HepG2 (cell line): ENCODE measurements around the gene TOB2. TPM values are rescaled to one million over a fixed set of nuclear protein-coding genes. Genes with fewer than 3 reads are reported as not detected.

Source experiments
- BRD4 ChIP-seq: sonication (generic); formaldehyde crosslinking; IDR thresholded peaks from 2 replicates; pipeline ENCODE4 v1.4.0; 2020; ENCODE audit warnings: missing genetic modification reagents
- CREB1 ChIP-seq, 2 experiments: fragments of 450-650 bp in 1 of 2; IDR thresholded peaks; 2 replicates each; pipeline ENCODE4 v1.6.1; 2016 to 2017; ENCODE audit warnings: control low read depth in 1 of 2, mild to moderate bottlenecking in 1 of 2, missing compliant biosample characterization in 1 of 2, missing genetic modification characterization in 1 of 2
- DR1 ChIP-seq: sonication (generic); formaldehyde crosslinking; IDR thresholded peaks from 2 replicates; pipeline ENCODE4 v1.8.0; 2021; ENCODE audit warnings: mild to moderate bottlenecking, missing genetic modification reagents, inconsistent platforms
- FOSL2 ChIP-seq: sonication (generic); formaldehyde crosslinking; IDR thresholded peaks from 2 replicates; pipeline ENCODE4 v1.4.0; 2020; ENCODE audit warnings: missing genetic modification reagents
- GTF3A ChIP-seq: sonication (generic); formaldehyde crosslinking; conservative IDR thresholded peaks from 2 replicates; pipeline ENCODE4 v1.4.0; 2020; ENCODE audit warnings: mild to moderate bottlenecking, missing genetic modification reagents
- KDM5A ChIP-seq: fragments of 200-600 bp; sonication (generic); IDR thresholded peaks from 2 replicates; pipeline ENCODE4 v1.7.0; 2018; ENCODE audit warnings: antibody characterized with exemption, mild to moderate bottlenecking, low read length, borderline replicate concordance
- NR2F2 ChIP-seq: IDR thresholded peaks from 2 replicates; pipeline ENCODE4 v1.6.1; 2012; ENCODE audit warnings: low read depth, inconsistent platforms, borderline replicate concordance
- PHF21A ChIP-seq: sonication (generic); formaldehyde crosslinking; IDR thresholded peaks from 2 replicates; pipeline ENCODE4 v1.5.0; 2020; ENCODE audit warnings: mild to moderate bottlenecking, missing genetic modification reagents
- SATB2 ChIP-seq: sonication (generic); formaldehyde crosslinking; IDR thresholded peaks from 2 replicates; pipeline ENCODE4 v1.5.0; 2020; ENCODE audit warnings: missing genetic modification reagents
- THAP8 ChIP-seq: sonication (generic); formaldehyde crosslinking; IDR thresholded peaks from 2 replicates; pipeline ENCODE4 v1.5.1; 2020; ENCODE audit warnings: missing genetic modification reagents, mild to moderate bottlenecking, borderline replicate concordance
- YY1 ChIP-seq: IDR thresholded peaks from 2 replicates; pipeline ENCODE4 v1.6.1; 2011; ENCODE audit warnings: low read length, low read depth, moderate library complexity, mild to moderate bottlenecking; ENCODE audit not compliant: insufficient read depth, insufficient replicate concordance
- ZFX ChIP-seq: sonication (generic); formaldehyde crosslinking; IDR thresholded peaks from 2 replicates; pipeline ENCODE4 v1.4.0; 2020; ENCODE audit warnings: mild to moderate bottlenecking, low read depth, missing genetic modification reagents, moderate library complexity
- ZNF143 ChIP-seq: sonication (generic); formaldehyde crosslinking; IDR thresholded peaks from 2 replicates; pipeline ENCODE4 v1.4.0; 2020; ENCODE audit warnings: missing genetic modification reagents
- ZNF337 ChIP-seq: sonication (generic); formaldehyde crosslinking; IDR thresholded peaks from 2 replicates; pipeline ENCODE4 v1.5.1; 2020; ENCODE audit warnings: missing genetic modification reagents, low read depth, mild to moderate bottlenecking, borderline replicate concordance
- ZNF556 ChIP-seq: sonication (generic); formaldehyde crosslinking; IDR thresholded peaks from 2 replicates; pipeline ENCODE4 v1.4.0; 2020; ENCODE audit warnings: mild to moderate bottlenecking, missing genetic modification reagents, borderline replicate concordance
- ZNF569 ChIP-seq: sonication (generic); formaldehyde crosslinking; IDR thresholded peaks from 2 replicates; pipeline ENCODE4 v1.5.0; 2020; ENCODE audit warnings: mild to moderate bottlenecking, missing genetic modification reagents, moderate library complexity, borderline replicate concordance
- ZNF747 ChIP-seq: sonication (generic); formaldehyde crosslinking; IDR thresholded peaks from 2 replicates; pipeline ENCODE4 v1.8.1; 2023; ENCODE audit warnings: missing genetic modification reagents, mild to moderate bottlenecking, borderline replicate concordance
- ZSCAN20 ChIP-seq: sonication (generic); formaldehyde crosslinking; IDR thresholded peaks from 2 replicates; pipeline ENCODE4 v1.4.0; 2020; ENCODE audit warnings: missing genetic modification reagents, mild to moderate bottlenecking, borderline replicate concordance
- polyA plus RNA-seq, 8 experiments: library from polyadenylated mRNA; depleted of rRNA in 3 of 8; stranded (reverse) in 7 of 8; unstranded in 1 of 8; fragments of >200 nt; fragmentation: Illumina TruSeq in 4 of 8; extraction: Trizol in 4 of 8; gene quantifications; 2 replicates each; pipeline versions ENCODE4 v1.2.1 to v1.2.3, GENCODE V29; 2011 to 2016; ENCODE audit warnings: low read depth in 4 of 8, missing spikeins in 1 of 8, mixed read lengths in 1 of 8; ENCODE audit not compliant: insufficient read depth in 1 of 8
- total RNA-seq, 5 experiments: library from RNA; depleted of rRNA; stranded (reverse); fragments of >200 nt; fragmentation: Illumina TruSeq; extraction: Trizol; gene quantifications; 2 replicates each; pipeline ENCODE4 v1.2.3, GENCODE V29; 2016; ENCODE audit warnings: low read depth in 1 of 5
- TF ChIP-seq, protein P1 (sequence below): sonication (generic); formaldehyde crosslinking; IDR thresholded peaks from 2 replicates; pipeline ENCODE4 v1.4.0; 2020; ENCODE audit warnings: missing genetic modification reagents, borderline replicate concordance
- TF ChIP-seq, protein P2 (sequence below): sonication (generic); formaldehyde crosslinking; IDR thresholded peaks from 2 replicates; pipeline ENCODE4 v1.5.1; 2020; ENCODE audit warnings: mild to moderate bottlenecking, missing genetic modification reagents

Gene TOB2
- total and polyA plus RNA-seq, 2 of the 13 experiments (the other 11 are each of a cell fraction or from before 2014, with no cell fraction given): 12.2 to 13.7 TPM

DNA sequence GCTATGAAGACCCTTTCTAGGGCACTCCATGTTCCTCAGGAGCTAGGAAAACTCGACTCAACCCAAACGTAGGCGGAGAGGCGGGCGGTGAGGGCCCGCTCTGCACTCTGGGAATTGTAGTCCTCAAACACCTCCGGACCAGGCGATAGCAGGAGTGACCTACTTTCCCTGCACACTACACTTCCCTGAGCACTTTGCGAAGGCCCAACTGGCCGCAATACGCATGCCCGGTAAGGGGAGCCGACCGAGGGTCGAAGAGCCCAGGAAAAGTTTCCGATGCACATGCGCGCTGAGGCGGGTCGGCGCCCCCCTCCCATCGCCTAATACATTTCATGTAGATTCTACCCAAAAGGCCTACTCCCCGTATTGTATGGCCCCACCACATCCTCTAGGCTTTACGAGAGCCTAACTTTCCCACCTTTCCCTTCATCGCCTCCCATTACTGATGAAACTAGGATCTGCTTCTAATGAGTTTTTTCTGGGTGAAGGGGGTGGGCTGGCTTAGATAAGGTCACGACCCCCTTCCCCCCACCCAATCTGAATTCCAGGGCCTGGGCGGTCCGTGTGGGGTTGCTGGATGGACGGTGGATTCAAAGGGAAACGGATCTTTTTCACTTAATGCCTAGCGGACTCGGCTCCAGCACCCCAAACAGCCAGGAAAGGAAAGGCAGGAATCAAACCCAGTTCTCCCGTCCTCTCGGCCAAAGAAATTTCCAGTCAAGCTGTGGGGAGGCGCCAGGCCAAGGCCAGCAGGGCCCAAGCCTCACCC lies 2.1 kb downstream of the TOB2 start (continued):
- peak; percentile 96 for TF ChIP-seq ZNF143
- TF ChIP-seq, protein P1, sequence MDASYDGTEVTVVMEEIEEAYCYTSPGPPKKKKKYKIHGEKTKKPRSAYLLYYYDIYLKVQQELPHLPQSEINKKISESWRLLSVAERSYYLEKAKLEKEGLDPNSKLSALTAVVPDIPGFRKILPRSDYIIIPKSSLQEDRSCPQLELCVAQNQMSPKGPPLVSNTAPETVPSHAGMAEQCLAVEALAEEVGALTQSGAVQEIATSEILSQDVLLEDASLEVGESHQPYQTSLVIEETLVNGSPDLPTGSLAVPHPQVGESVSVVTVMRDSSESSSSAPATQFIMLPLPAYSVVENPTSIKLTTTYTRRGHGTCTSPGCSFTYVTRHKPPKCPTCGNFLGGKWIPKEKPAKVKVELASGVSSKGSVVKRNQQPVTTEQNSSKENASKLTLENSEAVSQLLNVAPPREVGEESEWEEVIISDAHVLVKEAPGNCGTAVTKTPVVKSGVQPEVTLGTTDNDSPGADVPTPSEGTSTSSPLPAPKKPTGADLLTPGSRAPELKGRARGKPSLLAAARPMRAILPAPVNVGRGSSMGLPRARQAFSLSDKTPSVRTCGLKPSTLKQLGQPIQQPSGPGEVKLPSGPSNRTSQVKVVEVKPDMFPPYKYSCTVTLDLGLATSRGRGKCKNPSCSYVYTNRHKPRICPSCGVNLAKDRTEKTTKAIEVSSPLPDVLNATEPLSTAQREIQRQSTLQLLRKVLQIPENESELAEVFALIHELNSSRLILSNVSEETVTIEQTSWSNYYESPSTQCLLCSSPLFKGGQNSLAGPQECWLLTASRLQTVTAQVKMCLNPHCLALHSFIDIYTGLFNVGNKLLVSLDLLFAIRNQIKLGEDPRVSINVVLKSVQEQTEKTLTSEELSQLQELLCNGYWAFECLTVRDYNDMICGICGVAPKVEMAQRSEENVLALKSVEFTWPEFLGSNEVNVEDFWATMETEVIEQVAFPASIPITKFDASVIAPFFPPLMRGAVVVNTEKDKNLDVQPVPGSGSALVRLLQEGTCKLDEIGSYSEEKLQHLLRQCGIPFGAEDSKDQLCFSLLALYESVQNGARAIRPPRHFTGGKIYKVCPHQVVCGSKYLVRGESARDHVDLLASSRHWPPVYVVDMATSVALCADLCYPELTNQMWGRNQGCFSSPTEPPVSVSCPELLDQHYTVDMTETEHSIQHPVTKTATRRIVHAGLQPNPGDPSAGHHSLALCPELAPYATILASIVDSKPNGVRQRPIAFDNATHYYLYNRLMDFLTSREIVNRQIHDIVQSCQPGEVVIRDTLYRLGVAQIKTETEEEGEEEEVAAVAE (CRISPR knock-in tag): peak; percentile 21; the same call in 1 of the 2 replicates
- TF ChIP-seq CREB1 (IDR thresholded peaks at IDR 0.05): no peak
- peak; percentile 83 for TF ChIP-seq CREB1 (CRISPR knock-in tag; IDR thresholded peaks at IDR 0.05)
- no peak for TF ChIP-seq ZSCAN20 (CRISPR knock-in tag)
- 0 out of 2 replicates have a peak, but pooled peaks have one; percentile 40 for TF ChIP-seq ZNF747 (CRISPR knock-in tag)
- TF ChIP-seq GTF3A (CRISPR knock-in tag): no peak
- no peak for TF ChIP-seq BRD4
- TF ChIP-seq YY1: peak; percentile 16
- peak; percentile 6; the same call in 1 of the 2 replicates for TF ChIP-seq FOSL2 (CRISPR knock-in tag)
- TF ChIP-seq PHF21A (CRISPR knock-in tag): peak; percentile 58; the same call in 1 of the 2 replicates
- 0 out of 2 replicates have a peak, but pooled peaks have one; percentile 83 for TF ChIP-seq ZNF337
- 0 out of 2 replicates have a peak, but pooled peaks have one; percentile 16 for TF ChIP-seq ZNF556 (CRISPR knock-in tag)
- 0 out of 2 replicates have a peak, but pooled peaks have one; percentile 21 for TF ChIP-seq DR1
- no peak for TF ChIP-seq THAP8
- TF ChIP-seq ZFX (CRISPR knock-in tag): peak; percentile 95
- TF ChIP-seq NR2F2: 0 out of 2 replicates have a peak, but pooled peaks have one; percentile 16
- peak; percentile 77; the same call in 1 of the 2 replicates for TF ChIP-seq KDM5A
- no peak for TF ChIP-seq ZNF569 (CRISPR knock-in tag)
- TF ChIP-seq, protein P2, sequence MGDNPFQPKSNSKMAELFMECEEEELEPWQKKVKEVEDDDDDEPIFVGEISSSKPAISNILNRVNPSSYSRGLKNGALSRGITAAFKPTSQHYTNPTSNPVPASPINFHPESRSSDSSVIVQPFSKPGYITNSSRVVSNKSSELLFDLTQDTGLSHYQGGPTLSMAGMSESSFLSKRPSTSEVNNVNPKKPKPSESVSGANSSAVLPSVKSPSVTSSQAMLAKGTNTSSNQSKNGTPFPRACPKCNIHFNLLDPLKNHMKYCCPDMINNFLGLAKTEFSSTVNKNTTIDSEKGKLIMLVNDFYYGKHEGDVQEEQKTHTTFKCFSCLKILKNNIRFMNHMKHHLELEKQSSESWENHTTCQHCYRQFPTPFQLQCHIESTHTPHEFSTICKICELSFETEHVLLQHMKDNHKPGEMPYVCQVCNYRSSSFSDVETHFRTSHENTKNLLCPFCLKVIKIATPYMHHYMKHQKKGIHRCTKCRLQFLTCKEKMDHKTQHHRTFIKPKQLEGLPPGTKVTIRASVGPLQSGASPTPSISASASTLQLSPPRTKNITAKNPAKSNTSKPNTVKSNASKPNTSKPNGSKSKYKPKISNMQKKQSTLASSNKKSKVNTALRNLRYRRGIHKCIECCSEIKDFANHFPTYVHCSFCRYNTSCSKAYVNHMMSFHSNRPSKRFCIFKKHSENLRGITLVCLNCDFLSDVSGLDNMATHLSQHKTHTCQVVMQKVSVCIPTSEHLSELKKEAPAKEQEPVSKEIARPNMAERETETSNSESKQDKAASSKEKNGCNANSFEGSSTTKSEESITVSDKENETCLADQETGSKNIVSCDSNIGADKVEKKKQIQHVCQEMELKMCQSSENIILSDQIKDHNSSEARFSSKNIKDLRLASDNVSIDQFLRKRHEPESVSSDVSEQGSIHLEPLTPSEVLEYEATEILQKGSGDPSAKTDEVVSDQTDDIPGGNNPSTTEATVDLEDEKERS (CRISPR knock-in tag): peak; percentile 39; the same call in 1 of the 2 replicates
- TF ChIP-seq SATB2 (CRISPR knock-in tag): 0 out of 2 replicates have a peak, but pooled peaks have one; percentile 14
